NCI-H1105 (cell line): Measurements from ENCODE around the gene CARS2.
"Not testable (repeated sequence)": the region's sequence is repeated elsewhere in the genome, so short reads cannot be mapped to it uniquely, and the experiment has no call there.

Source experiments
- DNase-seq: peaks from one replicate; lab custom pipeline; 2025; lab: John Stamatoyannopoulos, UW

CARS2 gene

DNA sequence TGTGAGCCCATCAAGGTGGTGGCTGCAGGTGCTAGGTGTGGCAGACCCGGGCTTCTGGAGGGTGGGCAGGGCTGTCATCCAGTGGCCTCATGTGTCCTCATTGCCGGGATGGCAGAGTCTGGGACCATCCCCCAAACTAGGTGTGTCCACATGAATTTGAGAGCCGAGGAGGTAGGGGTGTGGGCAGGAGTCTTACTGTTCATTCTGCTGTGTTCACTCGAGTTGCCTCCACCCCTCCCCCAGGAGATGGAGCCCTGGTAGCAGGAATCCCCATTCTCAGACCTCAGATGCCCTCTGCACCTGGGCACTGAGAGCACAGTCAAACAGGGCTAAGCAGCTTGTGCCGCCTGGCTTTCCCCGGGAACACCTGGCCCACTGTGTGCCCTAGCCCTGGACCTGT lies 68.2 kb downstream of the CARS2 start:
- DNase-seq = no peak

DNA sequence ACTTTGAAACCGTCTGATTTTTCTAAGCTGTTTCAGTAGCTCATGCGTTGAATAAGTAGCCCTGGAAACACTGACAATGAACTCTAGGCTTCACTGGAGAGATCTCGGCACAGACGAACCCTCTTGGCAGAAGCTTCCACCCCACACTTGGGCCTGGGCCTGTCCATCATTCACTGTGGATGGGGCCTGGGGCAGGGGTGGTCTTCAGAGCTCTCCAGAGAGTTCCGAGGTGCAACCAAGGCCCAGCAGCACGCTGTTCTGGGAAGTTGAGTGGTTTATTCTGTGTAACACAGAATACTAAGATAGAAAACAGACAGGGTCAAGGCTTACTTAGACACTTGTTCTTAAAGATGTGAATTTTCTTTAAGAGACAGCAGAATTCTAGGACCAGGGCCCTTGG lies 68.6 kb downstream of the CARS2 start:
- no peak for DNase-seq

DNA sequence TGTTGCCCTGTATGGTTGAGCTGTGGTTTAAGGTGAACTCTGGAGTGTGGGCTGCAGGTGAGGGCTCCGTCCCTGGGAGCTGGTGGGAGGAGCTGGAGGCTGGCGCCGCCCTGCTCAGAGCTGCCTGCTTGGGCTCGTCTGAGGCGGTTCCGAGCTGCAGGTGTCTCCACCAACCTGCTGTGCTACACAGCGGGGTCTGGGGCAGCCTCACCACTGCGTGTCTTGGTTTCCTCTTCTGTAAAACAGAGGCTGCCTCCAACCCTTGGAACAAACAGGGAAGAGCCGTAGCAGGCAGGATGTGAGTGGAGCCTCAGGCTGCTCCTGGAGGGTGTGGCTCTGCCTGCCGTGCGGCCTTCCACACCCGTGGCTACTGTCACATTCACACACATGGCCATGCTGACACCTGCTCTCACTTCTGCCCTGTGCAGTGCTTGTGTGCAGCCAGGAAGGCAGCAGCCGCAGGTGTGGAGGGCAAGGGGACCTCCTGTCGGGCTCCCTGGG lies 69.2 kb downstream of the CARS2 start:
- no peak for DNase-seq

DNA sequence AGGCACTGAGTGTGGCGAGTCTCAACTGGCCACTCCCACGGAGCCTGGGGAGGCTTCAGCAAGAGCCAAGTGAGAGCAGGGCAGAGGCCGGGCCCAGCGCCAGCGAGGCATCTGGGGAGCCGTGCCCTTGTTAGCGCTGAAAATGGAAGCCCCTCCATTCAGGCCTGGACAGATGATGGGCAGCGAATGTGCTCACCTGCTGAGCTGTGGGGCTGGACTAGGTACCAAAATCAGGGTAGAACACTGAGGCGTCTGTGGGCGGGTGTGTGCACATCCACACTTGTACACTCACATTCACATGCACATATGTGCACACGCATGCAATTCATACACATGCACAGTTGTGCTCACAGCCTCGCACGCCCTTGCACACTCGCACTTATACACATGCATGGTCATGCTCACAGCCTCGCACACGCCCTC lies 69.9 kb downstream of the CARS2 start:
- no peak for DNase-seq

DNA sequence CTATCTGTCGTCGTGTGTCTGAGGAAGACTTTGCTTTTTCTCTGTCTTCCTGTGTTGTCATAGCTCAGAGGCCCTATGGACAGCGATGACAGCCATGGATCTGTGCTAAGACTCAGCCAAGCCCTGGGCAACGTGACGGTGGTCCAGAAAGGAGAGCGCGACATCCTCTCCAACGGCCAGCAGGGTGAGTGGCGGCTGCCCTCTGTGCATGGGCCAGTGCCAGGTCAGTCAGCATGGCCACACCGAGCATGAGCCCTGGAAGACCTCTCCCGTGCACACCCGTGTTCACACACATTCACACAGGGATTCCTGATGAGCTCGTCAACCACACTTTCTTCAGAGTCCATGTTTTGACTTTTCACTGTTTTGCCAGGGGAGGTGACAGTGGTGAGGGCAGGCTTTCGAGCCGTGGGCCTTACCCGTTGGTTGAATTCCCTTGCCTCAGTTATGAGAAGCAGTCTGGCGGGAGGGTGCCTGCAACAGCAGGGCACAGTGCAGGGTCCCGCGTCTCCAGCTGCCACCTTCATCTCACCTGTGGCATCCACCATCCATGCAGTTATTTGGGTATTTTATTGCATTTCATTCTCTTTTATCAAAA lies 70.4 kb downstream of the CARS2 start:
- no peak for DNase-seq

DNA sequence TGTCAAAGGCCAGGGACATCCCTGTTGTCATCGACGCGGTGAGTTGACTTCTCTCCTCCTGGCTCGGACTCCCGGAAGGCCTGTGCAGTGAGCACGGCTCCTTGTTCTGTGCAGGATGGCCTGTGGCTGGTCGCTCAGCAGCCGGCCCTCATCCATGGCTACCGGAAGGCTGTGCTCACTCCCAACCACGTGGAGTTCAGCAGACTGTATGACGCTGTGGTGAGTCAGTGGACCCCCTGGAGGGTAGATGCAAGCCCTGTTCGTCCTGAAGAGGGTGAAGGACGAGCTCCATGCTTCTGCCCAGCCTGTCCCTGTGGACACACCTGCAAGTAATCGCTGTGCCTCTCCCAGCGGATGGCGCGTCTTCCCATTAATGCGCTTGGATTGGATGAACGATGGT lies 71.4 kb downstream of the CARS2 start:
- DNase-seq = no peak

DNA sequence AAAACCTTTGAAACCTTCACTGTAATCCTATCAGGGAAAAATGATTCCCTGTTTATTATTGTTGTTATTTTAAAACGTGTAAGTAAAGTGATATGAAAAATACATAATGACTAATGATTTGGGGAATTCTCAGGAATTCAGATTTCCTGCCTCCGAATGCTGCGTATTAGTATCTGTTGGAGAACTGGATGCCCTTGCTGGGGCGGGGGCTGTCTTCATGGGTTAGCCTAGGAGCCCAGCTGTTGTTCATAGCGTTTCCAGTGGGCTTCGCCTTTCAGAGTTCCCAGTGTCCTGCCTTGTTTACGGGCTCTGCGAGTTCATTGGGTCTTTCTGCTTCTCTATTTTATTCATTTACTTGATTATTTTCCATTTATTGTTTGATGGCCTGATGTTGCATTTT lies 72.1 kb downstream of the CARS2 start:
- no peak for DNase-seq

DNA sequence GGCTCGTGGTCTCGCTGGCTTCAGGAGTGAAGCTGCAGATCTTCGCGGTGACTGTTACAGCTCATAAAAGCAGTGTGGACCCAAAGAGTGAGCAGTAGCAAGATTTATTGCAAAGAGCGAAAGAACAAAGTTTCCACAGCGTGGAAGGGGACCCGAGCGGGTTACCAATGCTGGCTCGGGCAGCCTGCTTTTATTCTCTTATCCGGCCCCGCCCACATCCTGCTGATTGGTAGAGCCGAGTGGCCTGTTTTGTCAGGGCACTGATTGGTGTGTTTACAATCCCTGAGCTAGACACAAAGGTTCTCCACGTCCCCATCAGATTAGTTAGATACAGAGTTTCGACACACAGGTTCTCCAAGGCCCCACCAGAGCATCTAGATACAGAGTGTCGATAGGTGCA lies 73.7 kb downstream of the CARS2 start:
- DNase-seq = not testable (repeated sequence)

DNA sequence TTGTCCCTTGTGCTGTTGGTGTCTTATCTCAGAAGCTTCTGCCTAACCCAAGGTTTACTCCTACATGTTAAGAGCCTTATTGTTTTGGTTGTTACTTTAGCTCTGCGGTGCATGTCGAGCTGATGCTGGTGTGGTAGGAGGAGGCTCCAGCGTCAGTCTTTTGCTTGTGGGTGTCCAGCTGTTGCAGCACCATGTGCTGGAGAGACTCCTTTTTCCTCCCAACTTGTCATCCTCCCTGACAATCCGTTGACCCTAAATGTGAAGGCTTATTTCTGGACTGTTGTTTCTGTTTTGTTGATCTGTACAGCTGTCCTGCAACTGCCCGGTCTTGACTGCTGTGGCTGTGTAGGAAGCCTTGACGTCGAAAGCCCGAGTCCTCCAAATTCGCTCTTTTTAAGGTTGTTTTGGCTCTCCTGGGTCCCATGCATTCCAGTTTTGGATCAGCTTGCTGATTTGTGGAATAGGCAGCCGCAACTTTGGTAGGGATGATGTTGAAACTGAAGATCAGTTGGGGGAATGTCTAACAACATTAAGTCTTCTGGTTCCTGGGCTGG lies 75.3 kb downstream of the CARS2 start:
- no peak for DNase-seq

DNA sequence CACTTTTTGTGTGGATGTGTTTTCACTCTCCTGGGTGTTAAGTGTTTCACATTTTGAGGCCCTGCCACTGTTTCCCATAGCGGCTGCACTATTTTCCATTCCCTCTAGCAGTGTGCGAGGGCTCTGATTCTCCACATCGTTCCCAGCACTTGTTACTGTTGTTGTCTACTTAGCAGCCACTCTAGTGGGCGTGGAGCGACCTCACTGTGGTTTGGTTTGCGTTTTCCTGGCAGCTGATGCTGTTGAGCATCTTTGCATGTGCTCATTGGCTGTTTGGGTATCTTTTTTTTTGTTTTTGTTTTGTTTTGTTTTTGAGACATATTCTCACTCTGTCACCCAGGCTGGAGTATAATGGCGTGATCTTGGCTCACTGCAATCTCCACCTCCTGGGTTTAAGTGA lies 76.2 kb downstream of the CARS2 start:
- DNase-seq = no peak

DNA sequence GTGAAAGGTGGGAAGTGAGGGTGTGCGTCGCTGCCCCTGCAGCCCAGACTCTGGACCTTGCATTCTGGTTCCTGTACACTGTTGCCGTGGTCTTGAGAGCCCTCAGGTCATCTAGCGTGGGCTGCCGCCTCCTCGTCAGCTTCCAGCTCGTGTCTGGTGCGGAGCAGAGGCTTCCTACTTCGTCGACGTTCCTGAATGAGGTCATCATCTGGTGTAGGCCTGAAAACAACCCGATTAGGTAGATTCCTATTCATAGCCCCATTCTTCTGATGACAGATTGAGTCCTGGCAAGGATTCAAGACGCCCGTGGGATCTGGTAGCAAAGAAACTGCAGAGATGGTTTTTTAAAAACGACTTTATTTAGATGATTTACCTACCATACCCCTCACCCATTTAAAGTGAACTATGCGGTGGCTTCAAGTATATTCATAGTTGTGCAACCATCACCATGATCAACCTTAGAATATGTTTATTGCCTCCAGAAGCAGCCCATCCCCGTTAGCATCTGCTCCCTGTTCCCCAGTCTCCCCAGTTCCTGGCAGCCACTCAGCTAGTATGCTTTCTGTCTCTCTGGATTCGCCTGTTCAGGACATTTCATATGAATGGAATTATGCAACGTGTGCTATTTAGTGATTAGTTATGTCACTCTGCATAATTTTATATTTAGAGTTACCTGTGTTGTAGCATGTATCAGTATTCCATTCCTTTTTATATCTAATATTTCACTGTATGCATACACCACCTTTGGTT lies 76.8 kb downstream of the CARS2 start:
- DNase-seq = no peak

DNA sequence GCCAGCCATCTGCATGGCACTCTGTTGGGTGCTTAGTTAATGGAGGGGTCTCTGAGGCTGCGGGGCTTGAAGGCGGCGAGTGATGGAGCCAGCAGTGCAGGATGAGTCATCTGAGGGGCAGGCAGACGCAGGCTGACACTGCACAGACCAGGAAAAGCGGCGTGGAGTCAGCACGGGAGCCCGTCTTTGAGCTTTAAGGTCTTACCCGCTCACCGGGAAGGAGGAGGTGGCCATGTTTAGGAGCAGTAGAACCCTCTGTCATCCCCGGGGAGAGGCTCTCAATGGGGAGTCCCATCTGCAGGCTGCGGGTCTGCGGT lies 77.5 kb downstream of the CARS2 start:
- DNase-seq = no peak

DNA sequence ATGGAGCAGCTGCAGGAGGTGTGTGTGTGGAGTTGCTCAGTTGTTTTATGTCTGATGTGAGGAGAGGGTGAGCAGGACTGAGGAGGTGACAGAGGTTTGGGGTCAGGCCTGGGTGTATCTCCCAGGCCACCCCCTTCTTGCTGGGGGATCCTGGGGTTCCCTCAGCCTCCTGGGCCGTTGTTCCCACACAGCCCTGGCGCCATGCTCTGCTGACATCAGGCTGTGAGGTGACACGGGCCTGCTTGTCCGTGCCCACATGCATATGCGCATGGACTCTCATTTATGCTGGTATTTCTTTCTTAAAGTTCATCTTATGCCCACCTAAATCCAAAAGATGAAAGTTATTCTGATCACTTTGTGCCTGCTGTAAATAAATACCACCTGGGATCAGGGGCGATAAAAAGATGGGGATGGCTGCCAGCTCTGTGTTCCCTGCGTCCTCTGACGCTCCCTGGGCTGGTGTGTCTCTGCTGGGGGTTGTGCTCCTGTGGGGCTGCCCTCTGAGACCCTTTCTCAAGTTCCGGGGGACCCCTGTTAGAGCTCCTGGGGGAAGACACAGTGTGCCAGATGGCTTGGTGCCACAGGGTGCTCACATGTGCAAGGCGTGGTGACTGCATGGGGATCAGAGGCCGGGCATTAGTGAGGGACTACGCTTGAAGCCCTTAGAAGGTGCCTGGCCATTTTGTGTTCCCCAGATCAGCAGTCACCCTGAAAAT lies 78.0 kb downstream of the CARS2 start:
- DNase-seq = no peak

DNA sequence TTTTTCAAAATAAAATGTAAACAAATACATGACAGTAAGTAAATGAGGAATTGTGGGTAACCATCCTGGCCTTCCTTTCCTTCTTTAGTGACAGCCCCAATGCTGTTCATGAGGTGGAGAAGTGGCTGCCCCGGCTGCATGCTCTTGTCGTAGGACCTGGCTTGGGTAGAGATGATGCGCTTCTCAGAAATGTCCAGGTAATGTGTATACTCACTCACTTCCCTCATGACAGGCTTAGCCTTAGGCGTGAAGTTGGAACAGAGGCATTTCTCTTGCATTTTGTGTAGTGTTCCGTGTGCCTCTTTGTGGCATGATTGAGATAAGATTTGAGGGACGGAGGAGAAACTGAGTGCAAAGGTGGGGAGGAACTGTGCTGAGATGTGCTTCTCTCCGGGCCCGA lies 78.6 kb downstream of the CARS2 start:
- DNase-seq = no peak

DNA sequence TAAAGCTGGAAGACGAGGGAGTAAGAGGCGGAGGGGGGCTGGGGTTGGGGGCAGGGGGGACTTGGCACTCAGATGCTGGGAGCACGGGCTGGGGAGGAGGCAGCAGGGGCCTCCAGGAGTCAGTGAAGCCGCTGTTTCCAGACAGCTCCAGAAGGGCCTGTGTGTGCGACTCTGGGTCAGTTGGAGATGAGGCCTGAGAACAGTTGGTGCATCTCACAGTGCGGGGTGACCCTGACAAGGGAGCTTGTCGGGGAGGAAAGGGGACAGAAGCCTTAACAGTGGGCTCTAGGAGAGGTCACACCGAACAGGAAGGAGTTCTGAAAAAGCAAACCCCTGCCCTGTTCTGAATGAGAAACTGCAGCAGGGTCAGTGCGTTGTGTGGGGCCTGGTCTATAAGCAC lies 79.4 kb downstream of the CARS2 start:
- no peak for DNase-seq

DNA sequence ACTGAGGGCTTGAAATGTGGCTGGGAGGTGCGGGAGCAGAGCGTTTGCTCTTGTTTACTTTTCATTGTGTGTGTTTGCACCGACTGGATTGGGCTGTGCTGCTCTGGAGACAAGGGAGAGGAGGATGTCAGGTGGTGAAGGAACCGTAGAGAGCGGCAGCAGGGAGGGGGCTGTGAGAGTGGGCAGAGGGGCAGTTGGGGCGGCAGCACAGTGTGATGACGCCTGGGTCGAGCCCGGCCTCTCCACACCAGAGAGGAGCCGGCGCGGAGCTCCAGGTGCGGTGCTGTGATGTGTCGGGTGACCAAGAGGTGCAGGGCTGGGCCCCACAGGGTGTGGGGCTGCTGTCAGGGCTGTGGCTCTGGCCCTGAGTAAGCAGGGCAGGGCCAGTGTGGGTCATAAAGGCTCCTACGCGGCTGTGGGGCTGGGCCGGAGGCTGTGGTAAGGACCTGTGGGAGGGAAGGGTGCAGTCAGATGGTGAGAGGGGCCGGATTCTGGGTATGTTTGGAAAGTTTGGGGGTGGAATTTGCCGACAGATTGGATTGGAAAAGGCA lies 80.1 kb downstream of the CARS2 start:
- DNase-seq = no peak

DNA sequence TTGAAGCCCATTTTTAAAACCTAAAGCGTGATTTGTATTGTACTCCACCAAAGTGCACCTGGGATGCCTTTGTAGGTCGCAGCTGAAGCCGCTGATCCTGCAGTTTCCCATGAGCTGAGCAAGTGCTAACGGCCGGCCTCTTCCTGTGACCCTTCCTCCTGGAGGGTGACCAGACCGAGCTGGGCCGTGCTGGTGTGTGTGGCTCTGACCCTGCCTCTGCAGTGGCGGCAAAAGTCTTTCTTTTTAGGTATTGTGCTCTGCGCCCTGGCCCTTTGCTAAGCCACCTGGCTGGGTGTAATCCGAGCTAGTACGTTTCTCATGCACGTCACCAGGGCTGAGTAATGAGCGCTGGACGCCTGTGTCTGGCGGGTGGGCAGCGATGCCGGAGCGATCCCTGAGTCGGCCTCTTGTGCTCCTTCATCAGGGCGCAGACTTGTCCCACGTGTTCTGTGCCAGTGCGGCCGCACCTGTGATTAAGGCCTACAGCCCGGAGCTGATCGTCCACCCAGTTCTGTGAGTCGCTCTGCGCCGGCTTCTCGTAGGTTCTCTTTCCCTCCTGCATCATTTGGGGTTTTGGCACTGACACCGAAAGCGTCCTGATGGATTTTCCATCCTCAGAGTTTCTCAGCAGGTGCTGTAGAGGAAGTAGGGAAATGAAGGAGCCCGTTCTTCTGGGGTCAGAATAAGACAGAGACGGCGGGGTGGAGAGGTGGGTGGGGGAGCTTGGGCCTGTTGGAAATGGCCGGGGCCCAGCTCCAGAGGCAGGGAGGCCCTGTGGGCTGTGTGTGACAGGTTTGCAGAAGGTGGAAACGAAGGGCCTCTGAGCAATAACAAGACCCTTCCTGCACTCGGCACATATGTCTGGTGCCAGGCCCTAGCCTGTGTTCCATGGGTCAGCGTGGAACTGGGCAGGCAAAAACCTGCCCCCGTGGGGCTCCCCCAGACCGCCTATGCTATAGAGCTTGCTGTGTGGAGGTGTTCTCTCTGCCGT lies 80.9 kb downstream of the CARS2 start:
- DNase-seq = no peak

DNA sequence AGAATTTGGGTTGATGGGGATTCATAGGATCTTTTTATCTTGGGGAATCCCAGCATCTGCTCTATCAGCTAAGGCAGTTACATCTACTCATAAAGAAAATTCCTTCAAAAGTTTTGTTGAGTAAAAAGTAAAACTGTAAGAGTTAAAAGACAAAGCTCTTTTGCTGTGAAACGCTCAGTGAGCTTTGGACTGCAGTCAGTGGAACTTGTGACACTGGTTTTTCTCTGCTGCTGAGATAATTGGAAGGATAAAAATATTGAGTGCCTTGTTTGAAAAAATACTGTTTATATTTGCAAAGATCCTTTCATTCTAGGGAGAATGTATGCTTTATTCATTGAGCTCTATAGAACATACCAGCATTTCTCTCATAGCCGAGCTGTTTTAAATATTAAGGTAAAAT lies 85.3 kb downstream of the CARS2 start:
- no peak for DNase-seq

DNA sequence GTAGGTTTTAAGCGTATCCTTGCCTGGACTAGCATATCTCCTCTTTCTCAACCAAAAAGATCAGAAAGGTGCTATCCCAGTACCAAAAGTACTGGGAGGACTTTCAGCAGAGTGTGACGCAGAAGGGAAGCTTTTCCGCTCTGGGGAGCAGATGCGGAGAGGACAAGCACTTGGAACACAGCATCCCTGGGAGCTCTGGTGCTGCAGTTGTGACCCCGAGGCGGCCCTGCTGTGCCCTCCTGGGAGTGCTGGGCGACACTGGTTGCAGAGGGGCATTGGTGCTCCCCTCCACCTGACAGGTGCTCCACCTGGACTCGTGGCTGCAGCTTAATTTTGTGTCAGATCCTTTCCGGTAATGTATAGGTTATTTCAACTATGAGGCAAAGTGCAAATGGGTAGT lies 87.1 kb downstream of the CARS2 start:
- DNase-seq = no peak

DNA sequence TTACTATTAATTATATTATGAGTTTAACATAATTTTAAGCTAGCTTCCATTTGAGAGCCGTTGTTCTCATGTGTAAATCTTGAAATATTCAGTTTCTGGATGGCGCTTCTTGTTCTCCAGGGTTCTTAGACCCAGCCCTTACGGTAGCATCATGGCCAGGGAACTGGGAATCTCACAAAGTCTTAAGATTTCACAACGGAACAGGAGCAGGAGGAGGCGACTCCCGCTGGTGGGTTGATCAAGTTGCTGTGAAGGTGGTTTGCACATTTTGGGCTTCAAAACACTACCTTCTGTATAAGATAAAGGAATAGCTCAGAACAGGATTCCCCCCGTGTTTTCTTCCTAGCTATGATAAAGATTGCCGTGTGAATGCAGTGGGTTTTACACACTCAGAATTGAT lies 87.7 kb downstream of the CARS2 start:
- no peak for DNase-seq

DNA sequence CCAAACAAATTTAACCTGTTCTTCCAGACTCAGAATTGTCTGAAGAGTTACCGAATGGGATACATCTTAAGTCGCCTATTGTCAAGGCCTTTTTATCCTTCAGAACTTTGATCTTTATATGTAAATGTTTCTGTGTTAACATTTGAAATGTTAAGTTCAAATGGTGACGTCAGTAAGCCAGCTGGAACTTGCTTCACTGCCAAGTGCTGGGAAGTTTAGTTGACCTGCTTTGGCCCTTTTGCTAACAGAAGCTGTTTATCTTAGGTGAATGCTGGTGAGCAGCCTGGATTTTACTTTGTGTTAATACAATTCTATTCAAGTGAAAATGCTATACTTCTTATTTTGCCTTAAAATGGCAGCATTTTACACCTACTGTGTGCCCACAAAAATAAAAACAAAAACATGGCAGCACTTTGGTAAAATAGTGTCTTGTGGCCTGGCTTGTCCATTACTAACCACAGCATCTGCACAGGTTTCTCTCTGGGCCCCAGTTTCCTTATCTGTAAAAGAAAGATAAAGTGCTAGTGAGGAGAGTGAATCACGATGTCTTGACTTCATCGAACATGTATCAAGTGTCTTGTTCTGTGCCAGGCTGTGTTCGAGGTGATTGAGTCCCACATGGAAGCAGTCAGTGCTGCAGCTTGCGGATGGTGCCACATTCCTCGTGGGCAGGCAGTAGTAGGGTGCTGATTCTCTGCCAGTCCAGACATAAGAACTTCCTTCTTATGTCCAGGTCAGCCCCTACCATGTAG lies 88.4 kb downstream of the CARS2 start:
- no peak for DNase-seq
